Astrocyte (in vitro differentiated cells and primary cell): ENCODE measurements around the gene ELANE. TPM values are rescaled to one million over a fixed set of nuclear protein-coding genes. Genes with fewer than 3 reads are reported as not detected.

Experiments
- DNase-seq: peaks from one replicate; pipeline ENCODE4 v3.0.0-alpha.2; 2010; ENCODE audit warnings: low read depth
- FAIRE-seq: peaks from 2 replicates; lab custom pipeline; 2011; peaks lifted over from hg19 to GRCh38; lab: Jason Lieb, UNC
- H2AFZ ChIP-seq: 2 replicates; pipeline ENCODE4 v1.6.0; 2012; ENCODE audit warnings: low read depth, low read length, inconsistent platforms
- H3K27ac ChIP-seq: 2 replicates; pipeline ENCODE4 v1.5.1; 2011; ENCODE audit warnings: low read depth, low read length, inconsistent platforms
- H3K27me3 ChIP-seq: 2 replicates; pipeline ENCODE4 v1.6.0; 2011; ENCODE audit warnings: low read length, inconsistent platforms; ENCODE audit not compliant: insufficient read depth
- H3K36me3 ChIP-seq: 2 replicates; pipeline ENCODE4 v1.5.1; 2011; ENCODE audit warnings: low read length, inconsistent platforms; ENCODE audit not compliant: insufficient read depth
- H3K4me1 ChIP-seq: 2 replicates; pipeline ENCODE4 v1.5.1; 2011; ENCODE audit warnings: low read length, inconsistent platforms; ENCODE audit not compliant: insufficient read depth
- H3K4me2 ChIP-seq: 2 replicates; pipeline ENCODE4 v1.6.0; 2012; ENCODE audit warnings: low read length, inconsistent platforms
- H3K4me3 ChIP-seq: 2 replicates; pipeline ENCODE4 v1.5.1; 2011; ENCODE audit warnings: low read depth, mild to moderate bottlenecking, low read length, inconsistent platforms; ENCODE audit not compliant: insufficient read depth
- H3K79me2 ChIP-seq: 2 replicates; pipeline ENCODE4 v1.6.0; 2012; ENCODE audit warnings: mild to moderate bottlenecking, low read length, inconsistent platforms; ENCODE audit not compliant: insufficient read depth
- H3K9ac ChIP-seq: 2 replicates; pipeline ENCODE4 v1.6.0; 2012; ENCODE audit warnings: mild to moderate bottlenecking, low read length, inconsistent platforms
- H3K9me3 ChIP-seq: 2 replicates; pipeline ENCODE4 v1.5.1; 2012; ENCODE audit warnings: low read depth, mild to moderate bottlenecking, low read length, inconsistent platforms; ENCODE audit not compliant: insufficient read depth
- H4K20me1 ChIP-seq: 2 replicates; pipeline ENCODE4 v1.6.0; 2012; ENCODE audit warnings: low read length, inconsistent platforms; ENCODE audit not compliant: insufficient read depth
- H3K27ac Mint-ChIP-seq: one replicate; pipeline ENCODE4 v1.8.0; 2021; ENCODE audit warnings: mild to moderate bottlenecking, mixed read lengths; ENCODE audit not compliant: unreplicated experiment
- H3K27me3 Mint-ChIP-seq: one replicate; pipeline ENCODE4 v1.8.0; 2021; ENCODE audit warnings: low read depth, mixed read lengths; ENCODE audit not compliant: unreplicated experiment
- H3K36me3 Mint-ChIP-seq: one replicate; pipeline ENCODE4 v1.8.0; 2021; ENCODE audit warnings: low read depth, mixed read lengths; ENCODE audit not compliant: unreplicated experiment
- H3K4me1 Mint-ChIP-seq: one replicate; pipeline ENCODE4 v1.8.0; 2021; ENCODE audit warnings: low read depth, mixed read lengths; ENCODE audit not compliant: unreplicated experiment
- H3K4me3 Mint-ChIP-seq: one replicate; pipeline ENCODE4 v1.8.0; 2021; ENCODE audit warnings: mild to moderate bottlenecking, moderate library complexity, mixed read lengths; ENCODE audit not compliant: unreplicated experiment
- H3K9me3 Mint-ChIP-seq: one replicate; pipeline ENCODE4 v1.8.0; 2021; ENCODE audit warnings: mild to moderate bottlenecking, mixed read lengths; ENCODE audit not compliant: unreplicated experiment
- CTCF ChIP-seq: IDR thresholded peaks from 2 replicates; pipeline ENCODE4 v1.5.1; 2011; ENCODE audit warnings: low read depth, mild to moderate bottlenecking, inconsistent platforms, low read length, moderate library complexity; ENCODE audit not compliant: insufficient read depth
- EZH2 ChIP-seq: IDR thresholded peaks from 2 replicates; pipeline ENCODE4 v1.6.1; 2012; ENCODE audit warnings: mild to moderate bottlenecking, low read length, inconsistent platforms; ENCODE audit not compliant: insufficient read depth
- total RNA-seq: library from RNA; stranded (reverse); gene quantifications from 2 replicates; pipeline ENCODE4 v1.2.1, GENCODE V29; 2021

The ELANE gene
- total RNA-seq, 1 donor from 2014 or later: not detected

GRCh38 chr19:814152-815078 lies 37.7 kb upstream of the ELANE start:
- Mint-ChIP-seq H3K36me3 (peaks cover 7% of the 10 kb centered on the region), H3K27me3 (no peaks in the 10 kb centered on the region), H3K9me3 (no peaks in the 10 kb centered on the region), H3K4me3 (peak overlapping the region; percentile 54), H3K27ac (peak overlapping the region; percentile 73), H3K4me1 (no peaks in the 10 kb centered on the region)
- Histone ChIP-seq H3K27ac (no peak overlapping the region), H2AFZ (no peak overlapping the region), H3K4me2 (no peak overlapping the region), H3K79me2 (peaks cover 13% of the 10 kb centered on the region), H3K9me3 (no peaks in the 10 kb centered on the region), H3K4me3 (no peak overlapping the region), H4K20me1 (peaks cover 38% of the 10 kb centered on the region), H3K27me3 (no peaks in the 10 kb centered on the region), H3K4me1 (no peaks in the 10 kb centered on the region), H3K36me3 (peaks cover 13% of the 10 kb centered on the region), H3K9ac (no peak overlapping the region)
- no peak for FAIRE-seq
- DNase-seq: no peak
- no peak for TF ChIP-seq CTCF
- no peak for TF ChIP-seq EZH2

- Histone ChIP-seq H3K4me1 (no peaks in the 10 kb centered on the region), H2AFZ (no peak overlapping the region), H3K4me3 (no peak overlapping the region), H3K79me2 (peaks cover 5% of the 10 kb centered on the region), H4K20me1 (peaks cover 30% of the 10 kb centered on the region), H3K9ac (no peak overlapping the region), H3K36me3 (peaks cover 6% of the 10 kb centered on the region), H3K27ac (no peak overlapping the region), H3K9me3 (no peaks in the 10 kb centered on the region), H3K27me3 (no peaks in the 10 kb centered on the region), H3K4me2 (no peak overlapping the region)
- peaks cover 5% of the 10 kb centered on the region for H3K36me3 Mint-ChIP-seq
- H3K27me3 Mint-ChIP-seq: no peaks in the 10 kb centered on the region
- H3K9me3 Mint-ChIP-seq: no peaks in the 10 kb centered on the region
- H3K4me1 Mint-ChIP-seq: no peaks in the 10 kb centered on the region
- no peak for TF ChIP-seq CTCF
- TF ChIP-seq EZH2: no peak
- H3K4me3 Mint-ChIP-seq: no peak overlapping the region
- FAIRE-seq (no peak), DNase-seq (no peak)
- no peak overlapping the region for H3K27ac Mint-ChIP-seq
Observed at GRCh38 chr19:815079-815774, 36.9 kb upstream of the ELANE start.
